ENCODE measurements around the gene ARMC5. TPM values are rescaled to one million over a fixed set of nuclear protein-coding genes. Genes with fewer than 3 reads are reported as not detected.

ARMC5 gene
- total and polyA plus RNA-seq, 7 donors: 2.4 to 11.1 (median 4.6) TPM

DNA sequence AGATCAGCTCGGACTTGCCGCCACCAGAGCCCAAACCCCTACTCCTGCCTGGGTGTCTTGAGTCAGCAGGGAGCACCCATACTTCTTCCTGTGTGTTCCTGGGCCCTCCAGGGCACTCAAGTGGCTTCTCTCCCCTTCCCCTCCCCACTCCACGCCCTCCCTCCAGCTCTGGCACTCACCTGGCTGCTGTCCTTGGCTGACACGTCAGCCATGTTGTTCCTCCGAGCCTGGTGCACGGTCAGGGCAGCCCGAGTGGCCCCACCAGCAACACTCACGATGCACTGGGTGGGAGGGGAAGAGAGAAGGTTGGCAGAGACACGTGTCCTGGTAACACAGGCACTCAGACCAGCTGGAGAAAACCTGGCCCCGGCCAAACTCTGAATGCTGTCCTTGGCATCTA is 37.4 kb downstream of the ARMC5 start:
- DNase-seq: no peak
- H3K4me3 ChIP-seq: no peak overlapping the region
- peaks cover 48 to 93% (median 53%) of the 10 kb centered on the region in 4 donors for H3K36me3 ChIP-seq
- no peak for TF ChIP-seq EP300 (IDR thresholded peaks at IDR 0.05)
- no peak for TF ChIP-seq POLR2AphosphoS5 (IDR thresholded peaks at IDR 0.05)
- intact Hi-C loops (cut with DNase I): no loop called here
- no peaks in the 10 kb centered on the region for H3K9me3 ChIP-seq
- WGBS, 2 donors: 88 to 93% methylated on average over 10 of the region's 10 CpGs
- no peak overlapping the region for H3K27ac ChIP-seq
- no peaks in the 10 kb centered on the region for H3K4me1 ChIP-seq
- no peaks in the 10 kb centered on the region for H3K27me3 ChIP-seq

DNA sequence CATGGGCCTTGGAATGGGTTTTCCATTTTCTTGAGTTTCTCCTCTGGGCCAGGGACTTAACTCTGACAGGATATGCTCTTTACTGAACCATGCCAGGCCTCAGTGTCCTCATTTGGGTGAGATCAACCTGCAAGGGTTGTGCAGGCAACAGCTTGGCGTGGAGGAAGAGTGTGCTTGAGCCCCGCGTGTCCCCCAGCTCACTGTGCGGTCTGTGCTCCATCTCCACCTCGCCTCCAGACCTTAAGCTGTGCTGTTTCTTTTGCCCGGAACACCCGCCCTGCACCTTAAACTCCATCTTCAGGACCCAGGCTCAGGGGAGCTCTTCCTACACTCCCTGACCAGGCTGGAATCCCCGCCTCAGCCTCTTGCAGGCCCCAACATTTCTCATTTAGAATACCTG is 39.2 kb downstream of the ARMC5 start:
- no peak overlapping the region for H3K27ac ChIP-seq
- H3K9me3 ChIP-seq: no peaks in the 10 kb centered on the region
- intact Hi-C loops (cut with DNase I): no loop called here
- no peak overlapping the region for H3K4me3 ChIP-seq
- no peak for DNase-seq
- H3K36me3 ChIP-seq: peaks cover 30 to 75% (median 36%) of the 10 kb centered on the region in 4 donors
- peaks cover 0 to 8% (median 3%) of the 10 kb centered on the region in 4 donors for H3K4me1 ChIP-seq
- TF ChIP-seq POLR2A (IDR thresholded peaks at IDR 0.05) (no peak), POLR2AphosphoS5 (IDR thresholded peaks at IDR 0.05) (no peak), EP300 (IDR thresholded peaks at IDR 0.05) (no peak)
- TF ChIP-seq, protein P1, sequence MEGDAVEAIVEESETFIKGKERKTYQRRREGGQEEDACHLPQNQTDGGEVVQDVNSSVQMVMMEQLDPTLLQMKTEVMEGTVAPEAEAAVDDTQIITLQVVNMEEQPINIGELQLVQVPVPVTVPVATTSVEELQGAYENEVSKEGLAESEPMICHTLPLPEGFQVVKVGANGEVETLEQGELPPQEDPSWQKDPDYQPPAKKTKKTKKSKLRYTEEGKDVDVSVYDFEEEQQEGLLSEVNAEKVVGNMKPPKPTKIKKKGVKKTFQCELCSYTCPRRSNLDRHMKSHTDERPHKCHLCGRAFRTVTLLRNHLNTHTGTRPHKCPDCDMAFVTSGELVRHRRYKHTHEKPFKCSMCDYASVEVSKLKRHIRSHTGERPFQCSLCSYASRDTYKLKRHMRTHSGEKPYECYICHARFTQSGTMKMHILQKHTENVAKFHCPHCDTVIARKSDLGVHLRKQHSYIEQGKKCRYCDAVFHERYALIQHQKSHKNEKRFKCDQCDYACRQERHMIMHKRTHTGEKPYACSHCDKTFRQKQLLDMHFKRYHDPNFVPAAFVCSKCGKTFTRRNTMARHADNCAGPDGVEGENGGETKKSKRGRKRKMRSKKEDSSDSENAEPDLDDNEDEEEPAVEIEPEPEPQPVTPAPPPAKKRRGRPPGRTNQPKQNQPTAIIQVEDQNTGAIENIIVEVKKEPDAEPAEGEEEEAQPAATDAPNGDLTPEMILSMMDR (IDR thresholded peaks at IDR 0.05): no peak
- WGBS, 2 donors: 97 to 98% methylated on average over 8 of the region's 8 CpGs
- no peaks in the 10 kb centered on the region for H3K27me3 ChIP-seq

DNA sequence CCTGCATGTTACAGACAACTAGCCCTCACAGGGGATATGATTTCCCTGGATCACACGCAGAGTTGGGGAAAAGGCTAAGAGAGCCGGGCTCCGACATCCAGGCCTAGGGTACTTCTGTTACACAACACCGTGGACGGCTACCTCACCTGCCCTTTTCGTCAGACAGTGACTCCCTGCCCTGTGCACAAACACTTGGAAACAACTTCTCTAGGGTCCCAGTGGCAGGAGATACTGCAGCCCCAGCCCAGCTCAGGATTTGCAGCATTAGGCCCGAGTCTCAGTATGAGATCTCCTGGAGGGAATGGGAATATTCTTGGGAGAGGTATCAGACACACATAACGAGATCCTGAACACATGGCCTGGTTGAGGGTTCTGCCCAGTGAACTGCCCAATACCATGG is 40.6 kb downstream of the ARMC5 start:
- no peak for DNase-seq
- Histone ChIP-seq H3K4me1 (peaks cover 0 to 8% (median 3%) of the 10 kb centered on the region in 4 donors), H3K27ac (no peak overlapping the region), H3K4me3 (no peak overlapping the region), H3K9me3 (no peaks in the 10 kb centered on the region), H3K36me3 (peaks cover 25 to 60% (median 30%) of the 10 kb centered on the region in 4 donors), H3K27me3 (no peaks in the 10 kb centered on the region)
- intact Hi-C loops (cut with DNase I): loop anchor here (10.0 kb wide), 1 partner anchor 375 kb away; the partner anchor contains the start of gene ZNF267
- TF ChIP-seq, protein P1 (IDR thresholded peaks at IDR 0.05): no peak
- TF ChIP-seq POLR2A (IDR thresholded peaks at IDR 0.05): no peak
- TF ChIP-seq EP300 (IDR thresholded peaks at IDR 0.05): no peak
- no peak for TF ChIP-seq POLR2AphosphoS5 (IDR thresholded peaks at IDR 0.05)
- WGBS, 2 donors: 97% methylated on average over 8 of the region's 8 CpGs

DNA sequence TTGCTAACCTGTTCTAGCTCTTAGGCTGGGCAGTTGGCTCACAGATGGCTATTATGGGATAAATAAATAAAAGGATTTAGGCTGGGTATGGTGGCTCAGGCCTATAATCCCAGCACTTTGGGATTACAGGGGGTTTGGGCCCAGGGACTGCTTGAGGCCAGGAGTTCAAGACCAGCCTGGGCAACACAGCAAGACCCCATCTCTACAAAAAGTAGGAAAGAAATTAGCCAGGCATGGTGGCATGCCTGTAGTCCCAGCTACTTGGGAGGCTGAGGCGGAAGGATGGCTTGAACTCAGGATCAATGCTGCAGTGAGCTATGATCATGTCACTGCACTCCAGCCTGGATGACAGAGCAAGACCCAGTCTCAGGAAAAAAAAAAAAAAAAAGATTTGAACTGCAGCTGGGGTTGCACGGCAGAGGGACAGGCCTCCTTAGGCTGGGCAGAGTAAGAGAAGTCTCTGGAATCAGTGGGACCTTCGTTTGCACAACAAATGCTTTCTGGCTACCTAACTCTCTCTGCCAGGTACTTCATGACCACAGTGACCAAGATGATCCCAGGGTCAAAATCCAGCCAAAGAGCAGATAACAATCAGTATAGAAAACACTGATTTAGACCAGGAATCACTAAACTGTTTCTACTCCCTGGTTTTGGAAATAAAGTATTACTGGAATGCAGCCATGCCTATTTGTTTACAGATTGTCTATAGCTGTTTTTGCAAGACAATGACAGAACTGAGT is 42.1 kb downstream of the ARMC5 start:
- Histone ChIP-seq H3K27me3 (no peaks in the 10 kb centered on the region), H3K4me3 (no peak overlapping the region), H3K36me3 (peaks cover 12 to 54% (median 24%) of the 10 kb centered on the region in 4 donors), H3K9me3 (no peaks in the 10 kb centered on the region), H3K4me1 (peaks cover 0 to 18% (median 7%) of the 10 kb centered on the region in 4 donors), H3K27ac (no peak overlapping the region)
- no peak for TF ChIP-seq EP300 (IDR thresholded peaks at IDR 0.05)
- no peak for TF ChIP-seq POLR2A (IDR thresholded peaks at IDR 0.05)
- TF ChIP-seq, protein P1 (IDR thresholded peaks at IDR 0.05): no peak
- no peak for TF ChIP-seq POLR2AphosphoS5 (IDR thresholded peaks at IDR 0.05)
- 78 to 83% methylated on average over 3 of the region's 3 CpGs for WGBS, 2 donors
- DNase-seq: no peak
- intact Hi-C loops (cut with DNase I): loop anchor here (10.0 kb wide), 1 partner anchor 373 kb away; the partner anchor contains the start of gene ZNF267

DNA sequence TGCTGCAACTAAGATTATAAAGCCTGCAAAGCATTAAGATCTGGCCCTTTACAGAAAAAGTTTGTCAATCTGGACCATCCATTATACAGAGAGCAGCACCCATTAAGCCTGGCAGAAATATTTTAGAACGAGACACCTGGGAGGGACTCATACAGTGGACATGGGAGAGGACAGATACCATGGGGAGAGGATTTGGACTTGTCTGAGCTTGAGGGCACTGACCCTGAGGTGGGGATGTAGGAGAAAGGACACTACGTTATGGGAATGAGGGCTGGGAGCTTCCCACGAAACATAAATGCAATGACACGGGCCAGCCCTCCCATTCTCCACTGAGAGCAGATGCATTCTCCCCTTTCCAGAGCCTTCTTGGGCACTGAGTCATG is 42.7 kb downstream of the ARMC5 start:
- peaks cover 10 to 49% (median 18%) of the 10 kb centered on the region in 4 donors for H3K36me3 ChIP-seq
- 81 to 90% methylated on average over 4 of the region's 4 CpGs for WGBS, 2 donors
- intact Hi-C loops (cut with DNase I): loop anchor here (10.0 kb wide), 1 partner anchor 373 kb away; the partner anchor contains the start of gene ZNF267

More for the DNA sequence above, 42.7 kb downstream of the ARMC5 start:
- Histone ChIP-seq H3K4me1 (peaks cover 0 to 24% (median 13%) of the 10 kb centered on the region in 4 donors), H3K27me3 (no peaks in the 10 kb centered on the region), H3K27ac (no peak overlapping the region), H3K9me3 (no peaks in the 10 kb centered on the region), H3K4me3 (no peak overlapping the region)
- no peak for DNase-seq
- TF ChIP-seq POLR2AphosphoS5 (IDR thresholded peaks at IDR 0.05): no peak
- TF ChIP-seq EP300 (IDR thresholded peaks at IDR 0.05): no peak
- TF ChIP-seq, protein P1 (IDR thresholded peaks at IDR 0.05): no peak
- no peak for TF ChIP-seq POLR2A (IDR thresholded peaks at IDR 0.05)

Data from sigmoid colon (tissue), 7 donors.